Gastrocnemius medialis (tissue), 4 donors: ENCODE results near the gene TMEM26. TPM values are rescaled to one million over a fixed set of nuclear protein-coding genes. Genes with fewer than 3 reads are reported as not detected.

Experiments
- ATAC-seq, 2 donors: fragments of 150-250 bp; one replicate each; pipeline ENCODE4 v1.9.1; 2016
- DNase-seq, 2 donors: peaks; one replicate each; pipeline ENCODE4 v3.0.0-alpha.2; 2019
- H3K27ac ChIP-seq, 4 donors: fragments of 200-600 bp; sonication (generic); 1 replicate in 1 of 4; 2 replicates in 3 of 4; pipeline ENCODE4 v1.5.1; 2016 to 2018; ENCODE audit warnings: mild to moderate bottlenecking in 2 of 4, moderate library complexity in 1 of 4
- H3K27me3 ChIP-seq, 3 donors: fragments of 200-600 bp; sonication (generic) in 2 of 3; 1 replicate in 1 of 3; 2 replicates in 2 of 3; pipeline versions ENCODE4 v1.5.1 to v1.6.0; 2016 to 2019; ENCODE audit warnings: mild to moderate bottlenecking in 1 of 3, moderate library complexity in 1 of 3
- H3K36me3 ChIP-seq, 2 donors: fragments of 200-600 bp; sonication (generic) in 1 of 2; one replicate each; pipeline ENCODE4 v1.5.1; 2017 to 2018
- H3K4me1 ChIP-seq, 2 donors: fragments of 200-600 bp; sonication (generic) in 1 of 2; one replicate each; pipeline ENCODE4 v1.5.1; 2016 to 2017; ENCODE audit warnings: mild to moderate bottlenecking in 2 of 2
- H3K4me3 ChIP-seq, 4 donors: fragments of 200-600 bp; sonication (generic) in 3 of 4; 1 replicate in 1 of 4; 2 replicates in 3 of 4; pipeline ENCODE4 v1.5.1; 2016 to 2019; ENCODE audit warnings: mild to moderate bottlenecking in 2 of 4
- H3K9me3 ChIP-seq, 3 donors: fragments of 200-600 bp; sonication (generic) in 2 of 3; 1 replicate in 1 of 3; 2 replicates in 2 of 3; pipeline ENCODE4 v1.5.1; 2016 to 2019
- CTCF ChIP-seq, 5 experiments: fragments of 450-650 bp in 3 of 5; fragments of 200-600 bp in 2 of 5; sonication (generic) in 2 of 5; IDR thresholded peaks in 4 of 5; conservative IDR thresholded peaks in 1 of 5; 1 replicate in 4 of 5; 2 replicates in 1 of 5; pipeline ENCODE4 v1.5.1; 2016 to 2019; ENCODE audit warnings: antibody characterized with exemption in 5 of 5, mild to moderate bottlenecking in 3 of 5, moderate library complexity in 3 of 5
- POLR2A ChIP-seq, 2 donors: fragments of 450-650 bp; IDR thresholded peaks; one replicate each; pipeline ENCODE4 v1.6.1; 2017; ENCODE audit warnings: antibody characterized with exemption in 2 of 2, mild to moderate bottlenecking in 2 of 2, moderate library complexity in 2 of 2
- in situ Hi-C, 4 donors: fragments of 200-750 bp; cut with MboI; loops; one replicate each; pipeline versions ENCODE4 v1.15.0 to v1.8.0; 2017; ENCODE audit warnings: low sequenced_read_pairs in 4 of 4
- intact Hi-C: fragments of 100-400 bp; cut with DNase I; formaldehyde crosslinking; loops from one replicate; pipeline ENCODE4 v1.15.1; 2023; ENCODE audit warnings: low total_unique reads
- total RNA-seq, 4 donors: library from RNA; depleted of rRNA; stranded (reverse); fragments of >200 nt; gene quantifications; one replicate each; pipeline versions ENCODE4 v1.1.0 to v1.2.3, GENCODE V29; 2016

The TMEM26 gene
- total RNA-seq, 4 donors from 2014 or later: 0.18 TPM; not detected in 3

GRCh38 chr10:61465171-61465496, 12.0 kb upstream of the TMEM26 start:
- no peaks in the 10 kb centered on the region for H3K4me1 ChIP-seq
- TF ChIP-seq CTCF (IDR thresholded peaks at IDR 0.05 in 4 of 5, conservative IDR thresholded peaks at IDR 0.05 in 1 of 5) (no peak), POLR2A (IDR thresholded peaks at IDR 0.05) (no peak)
- H3K4me3 ChIP-seq: no peak overlapping the region
- in situ Hi-C loops: no loop called here
- no peaks in the 10 kb centered on the region for H3K9me3 ChIP-seq
- no peak for ATAC-seq
- H3K27me3 ChIP-seq: no peaks in the 10 kb centered on the region
- no peak overlapping the region for H3K27ac ChIP-seq
- no peak for DNase-seq
- no peaks in the 10 kb centered on the region for H3K36me3 ChIP-seq
- intact Hi-C loops: no loop called here

DNA sequence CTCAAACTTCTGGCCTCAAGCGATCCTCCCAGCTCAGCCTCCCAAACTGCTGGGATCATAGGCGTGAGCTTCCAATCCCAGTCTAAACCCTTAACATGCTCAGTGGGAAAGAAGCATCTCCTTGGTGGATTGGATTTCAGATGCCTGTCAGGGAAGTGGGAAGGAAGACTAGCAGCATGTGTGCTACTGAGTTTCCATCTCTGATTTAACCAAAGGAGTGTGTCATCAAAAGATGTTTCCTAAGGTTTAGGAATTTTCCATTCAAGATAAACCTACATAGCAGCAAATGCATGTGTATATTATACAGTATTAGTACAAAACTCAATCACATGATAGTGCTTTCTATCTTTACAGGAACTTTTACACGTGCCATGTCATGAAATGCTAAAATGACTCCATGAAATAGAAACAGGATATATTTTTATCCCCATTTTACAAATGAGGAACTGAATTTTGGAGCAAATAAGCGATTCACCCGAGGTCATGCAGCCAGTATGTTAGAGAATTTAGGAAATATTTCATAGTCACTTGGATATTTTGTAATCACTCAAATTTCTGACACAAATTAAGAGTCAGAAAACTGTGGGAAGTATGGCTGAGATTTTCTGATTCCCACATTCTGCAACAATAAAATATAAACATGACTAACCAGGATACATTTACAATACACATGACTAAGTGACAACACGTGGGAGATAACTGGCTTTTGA, 11.4 kb upstream of the TMEM26 start:
- in situ Hi-C loops: no loop called here
- no peaks in the 10 kb centered on the region for H3K27me3 ChIP-seq
- no peaks in the 10 kb centered on the region for H3K4me1 ChIP-seq
- H3K27ac ChIP-seq: no peak overlapping the region
- no peak for TF ChIP-seq CTCF (IDR thresholded peaks at IDR 0.05 in 4 of 5, conservative IDR thresholded peaks at IDR 0.05 in 1 of 5)
- no peak for TF ChIP-seq POLR2A (IDR thresholded peaks at IDR 0.05)
- ATAC-seq (no peak), DNase-seq (no peak)
- intact Hi-C loops: no loop called here
- no peak overlapping the region for H3K4me3 ChIP-seq
- no peaks in the 10 kb centered on the region for H3K9me3 ChIP-seq
- no peaks in the 10 kb centered on the region for H3K36me3 ChIP-seq

DNA sequence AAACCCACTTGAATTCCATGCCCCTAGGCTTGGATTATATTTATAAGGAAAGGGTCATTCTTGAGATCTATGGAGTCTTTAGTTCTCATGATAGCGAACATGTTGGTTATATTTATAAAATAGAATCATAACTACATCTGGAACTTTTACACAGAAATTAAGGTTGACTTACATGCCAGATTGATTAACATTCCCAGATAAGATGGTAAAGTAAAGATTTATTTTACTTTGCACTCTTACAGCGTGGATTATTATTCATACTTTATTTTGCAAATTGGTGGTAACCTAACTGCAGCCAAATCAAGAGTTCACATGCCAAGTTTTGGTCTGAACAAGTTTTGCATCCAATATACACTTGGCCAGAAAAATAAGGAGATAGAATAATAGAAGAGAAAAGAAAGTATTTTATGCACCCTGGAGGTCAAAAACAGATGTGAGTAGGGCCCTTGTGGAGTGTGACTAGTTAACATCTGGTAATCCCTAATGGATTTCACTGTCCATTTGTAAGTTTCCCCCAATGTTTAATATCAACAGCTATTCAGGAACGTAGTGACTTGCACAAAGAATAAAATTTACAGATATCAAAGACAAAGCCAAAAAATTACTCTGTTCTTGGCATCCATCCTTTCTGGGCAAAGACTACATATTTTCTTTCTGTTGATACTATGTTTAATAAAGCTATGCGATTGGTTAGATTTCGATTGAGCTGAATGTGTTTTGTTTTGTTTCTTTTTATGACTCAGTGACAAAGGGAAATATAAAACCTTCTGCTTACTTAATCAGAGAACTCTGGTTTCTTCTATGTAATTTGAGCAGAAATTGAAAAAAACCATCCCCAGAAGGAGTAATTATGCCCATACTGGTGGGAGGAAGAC, 10.1 kb upstream of the TMEM26 start:
- in situ Hi-C loops: no loop called here
- Histone ChIP-seq H3K9me3 (no peaks in the 10 kb centered on the region), H3K4me1 (no peaks in the 10 kb centered on the region), H3K27ac (no peak overlapping the region), H3K4me3 (no peak overlapping the region), H3K27me3 (no peaks in the 10 kb centered on the region), H3K36me3 (no peaks in the 10 kb centered on the region)
- DNase-seq: no peak
- no peak for ATAC-seq
- intact Hi-C loops: no loop called here
- TF ChIP-seq CTCF (IDR thresholded peaks at IDR 0.05 in 4 of 5, conservative IDR thresholded peaks at IDR 0.05 in 1 of 5) (no peak), POLR2A (IDR thresholded peaks at IDR 0.05) (no peak)

- no peak for DNase-seq
- intact Hi-C loops (no loop called here), in situ Hi-C loops (no loop called here)
- TF ChIP-seq POLR2A (IDR thresholded peaks at IDR 0.05) (no peak), CTCF (IDR thresholded peaks at IDR 0.05 in 4 of 5, conservative IDR thresholded peaks at IDR 0.05 in 1 of 5) (no peak)
- Histone ChIP-seq H3K4me3 (no peak overlapping the region), H3K4me1 (no peaks in the 10 kb centered on the region), H3K27ac (no peak overlapping the region), H3K9me3 (no peaks in the 10 kb centered on the region), H3K27me3 (no peaks in the 10 kb centered on the region), H3K36me3 (no peaks in the 10 kb centered on the region)
- ATAC-seq: no peak
These were observed 7.7 kb upstream of the TMEM26 start for GRCh38 chr10:61460835-61461234.
